KBM-7 (cell line): ENCODE measurements around the gene MYO1H.
"Not testable (repeated sequence)": the region's sequence is repeated elsewhere in the genome, so short reads cannot be mapped to it uniquely, and the experiment has no call there.

Experiments
- DNase-seq: peaks from one replicate; pipeline ENCODE4 v3.0.0-alpha.2; 2015
- in situ Hi-C: fragments of 300-500 bp; cut with MboI; formaldehyde crosslinking; loops from 2 replicates; pipeline ENCODE4 v1.14.3; 2020; ENCODE audit warnings: low sequenced_read_pairs, low pct_unique_long_range_greater_than_20kb, mixed read lengths

The MYO1H gene

GRCh38 chr12:109394891-109395290, 47.2 kb downstream of the MYO1H start:
- no peak for DNase-seq
- in situ Hi-C loops, result no loop called here

- DNase-seq, in situ Hi-C loops: not testable (repeated sequence)
Measured at GRCh38 chr12:109404841-109405240, 57.1 kb downstream of the MYO1H start.

- in situ Hi-C loops, DNase-seq: not testable (repeated sequence)
Measured at GRCh38 chr12:109406147-109406546, 58.4 kb downstream of the MYO1H start.

GRCh38 chr12:109418848-109419480, 71.3 kb downstream of the MYO1H start:
- no peak for DNase-seq
- in situ Hi-C loops, result no loop called here

GRCh38 chr12:109421355-109422087, 73.8 kb downstream of the MYO1H start:
- in situ Hi-C loops, result no loop called here
- no peak for DNase-seq

GRCh38 chr12:109422251-109422650, 74.6 kb downstream of the MYO1H start:
- in situ Hi-C loops, result no loop called here

GRCh38 chr12:109423392-109423791, 75.7 kb downstream of the MYO1H start:
- no peak for DNase-seq
- in situ Hi-C loops, result no loop called here

More at GRCh38 chr12:109422251-109422650, 74.6 kb downstream of the MYO1H start:
- DNase-seq, result no peak

- peak; percentile 84 for DNase-seq
- in situ Hi-C loops, result no loop called here
Measured at GRCh38 chr12:109428037-109428629, 80.4 kb downstream of the MYO1H start.

GRCh38 chr12:109428804-109429203, 81.1 kb downstream of the MYO1H start:
- in situ Hi-C loops, DNase-seq: not testable (repeated sequence)

GRCh38 chr12:109430244-109430643, 82.5 kb downstream of the MYO1H start:
- no peak for DNase-seq
- in situ Hi-C loops, result no loop called here

GRCh38 chr12:109432431-109432830, 84.7 kb downstream of the MYO1H start:
- in situ Hi-C loops, result no loop called here
- DNase-seq, result no peak

- in situ Hi-C loops, result no loop called here
Measured at GRCh38 chr12:109432842-109433304, 85.2 kb downstream of the MYO1H start.

GRCh38 chr12:109433618-109434017, 85.9 kb downstream of the MYO1H start:
- in situ Hi-C loops, result no loop called here
- DNase-seq, result peak; percentile 13

More at GRCh38 chr12:109432842-109433304, 85.2 kb downstream of the MYO1H start:
- DNase-seq, result peak; percentile 78

- no peak for DNase-seq
- in situ Hi-C loops, result no loop called here
Measured at GRCh38 chr12:109434582-109434981, 86.9 kb downstream of the MYO1H start.

GRCh38 chr12:109435428-109436187, 87.9 kb downstream of the MYO1H start:
- no peak for DNase-seq
- in situ Hi-C loops, result no loop called here

GRCh38 chr12:109436188-109436560, 88.5 kb downstream of the MYO1H start:
- in situ Hi-C loops, result no loop called here
- no peak for DNase-seq

- in situ Hi-C loops, result no loop called here
- no peak for DNase-seq
Measured at GRCh38 chr12:109439181-109439580, 91.5 kb downstream of the MYO1H start.

GRCh38 chr12:109439951-109440350, 92.3 kb downstream of the MYO1H start:
- DNase-seq, in situ Hi-C loops: not testable (repeated sequence)

GRCh38 chr12:109440851-109441490, 93.3 kb downstream of the MYO1H start:
- DNase-seq, result no peak

More at GRCh38 chr12:109440851-109441490, 93.3 kb downstream of the MYO1H start:
- in situ Hi-C loops, result no loop called here
